IPS-NIHi7 (cell line): ENCODE results near the gene RAB42.
"Not testable (repeated sequence)": the region's sequence is repeated elsewhere in the genome, so short reads cannot be mapped to it uniquely, and the experiment has no call there.

Experiments
- DNase-seq: peaks from one replicate; pipeline ENCODE4 v3.0.0; 2012; ENCODE audit warnings: mixed read lengths; ENCODE audit errors: extremely low spot score

The RAB42 gene

GRCh38 chr1:28586585-28587391 is 5.3 kb upstream of the RAB42 start:
- DNase-seq, result not testable (repeated sequence)

- no peak for DNase-seq
These were observed 431 bp downstream of the RAB42 start for GRCh38 chr1:28592321-28593071.

GRCh38 chr1:28593988-28594356 is 1.9 kb downstream of the RAB42 start:
- not testable (repeated sequence) for DNase-seq

- DNase-seq, result not testable (repeated sequence)
These were observed 2.8 kb downstream of the RAB42 start for GRCh38 chr1:28594686-28595411.

- no peak for DNase-seq
These were observed 3.5 kb downstream of the RAB42 start for GRCh38 chr1:28595412-28596191.

- not testable (repeated sequence) for DNase-seq
These were observed 4.2 kb downstream of the RAB42 start for GRCh38 chr1:28596276-28596675.

GRCh38 chr1:28601696-28602095 is 9.6 kb downstream of the RAB42 start:
- no peak for DNase-seq

GRCh38 chr1:28602536-28603439 is 10.7 kb downstream of the RAB42 start:
- peak; percentile 74 for DNase-seq

- DNase-seq, result no peak
These were observed 12.3 kb downstream of the RAB42 start for GRCh38 chr1:28604411-28604810.

- DNase-seq, result no peak
These were observed 12.9 kb downstream of the RAB42 start for GRCh38 chr1:28604962-28605361.

GRCh38 chr1:28606771-28607170 is 14.7 kb downstream of the RAB42 start:
- DNase-seq, result no peak

GRCh38 chr1:28613175-28613574 is 21.1 kb downstream of the RAB42 start:
- DNase-seq, result no peak

GRCh38 chr1:28631713-28632112 is 39.6 kb downstream of the RAB42 start:
- DNase-seq, result no peak

- DNase-seq, result no peak
These were observed 40.5 kb downstream of the RAB42 start for GRCh38 chr1:28632560-28632959.

GRCh38 chr1:28640766-28641165 is 48.7 kb downstream of the RAB42 start:
- no peak for DNase-seq

- peak; percentile 25 for DNase-seq
These were observed 50.2 kb downstream of the RAB42 start for GRCh38 chr1:28642056-28642846.

- DNase-seq, result peak; percentile 92
These were observed 51.0 kb downstream of the RAB42 start, which contains the start of gene TAF12 for GRCh38 chr1:28642847-28643635. TAF12 (minus strand) TSS chr1:28643067; CDS start chr1:28622081, 20,986 bp downstream.

GRCh38 chr1:28644494-28644893 is 52.4 kb downstream of the RAB42 start:
- DNase-seq, result no peak
